HG02763 (cell line): Measurements from ENCODE around the gene NUP98.
"Not testable (repeated sequence)": the region's sequence is repeated elsewhere in the genome, so short reads cannot be mapped to it uniquely, and the experiment has no call there.

ENCODE experiments used
- ATAC-seq: cut with Tn5 transposase; IDR thresholded peaks from one replicate; pipeline ENCODE4 v1.9.1; 2021; ENCODE audit warnings: mild to moderate bottlenecking, moderate library complexity; ENCODE audit not compliant: unreplicated experiment

NUP98 gene

DNA sequence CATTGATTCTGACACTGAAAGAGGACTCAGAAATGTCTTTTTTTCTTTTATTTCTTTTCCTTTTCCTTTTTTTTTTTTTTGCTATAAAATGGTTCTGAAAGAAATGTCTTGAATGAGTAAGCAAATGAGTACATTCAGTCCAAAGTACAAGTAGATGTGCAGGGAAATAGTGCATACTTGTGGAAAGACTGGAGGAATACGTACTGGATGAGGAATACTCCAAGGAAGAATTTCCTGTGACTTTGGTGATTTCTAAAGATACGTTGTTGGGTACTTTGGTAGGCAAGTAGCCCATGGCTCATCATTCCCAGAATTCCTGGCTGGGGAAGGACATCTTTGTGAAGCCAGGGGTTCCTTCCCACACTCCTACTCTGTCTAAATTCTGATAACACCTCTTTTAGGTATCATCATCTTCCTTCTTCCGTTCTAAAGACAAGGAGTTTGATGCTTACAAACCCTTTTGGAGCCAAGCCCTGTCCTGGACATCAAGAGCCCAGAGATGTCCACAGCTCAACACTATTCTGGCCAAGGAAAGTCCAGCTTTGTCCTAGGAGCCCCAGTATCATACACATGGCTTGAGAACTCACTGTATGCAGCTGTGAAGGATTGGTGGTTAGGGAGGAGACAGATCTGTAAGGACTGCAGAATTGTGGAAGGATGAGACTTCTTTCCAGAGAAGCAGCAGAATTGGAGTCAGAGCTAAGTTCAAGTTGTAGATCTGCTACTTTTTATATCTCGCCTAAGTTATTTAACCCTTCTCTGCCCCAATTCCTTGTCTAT is 4.8 kb upstream of the NUP98 start:
- no peak for ATAC-seq

DNA sequence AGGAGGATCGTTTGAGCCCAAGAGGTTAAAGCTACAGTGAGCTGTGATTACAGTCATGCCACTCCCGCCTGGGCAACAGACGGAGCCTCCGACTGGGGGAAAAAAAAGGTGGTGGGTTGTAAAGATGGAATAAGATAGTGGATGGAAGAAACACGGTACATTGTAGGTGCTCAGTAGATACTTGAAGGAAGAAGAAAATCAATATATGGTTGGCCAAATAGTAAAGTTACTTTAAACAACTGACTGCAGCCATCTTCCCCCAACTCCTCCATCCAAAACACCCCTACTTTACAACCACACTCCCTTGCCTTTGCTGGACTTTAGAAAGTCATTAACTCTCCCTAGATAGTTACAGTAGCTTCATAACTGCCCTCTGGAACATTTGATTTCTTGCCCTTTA is 2.5 kb upstream of the NUP98 start:
- no peak for ATAC-seq

DNA sequence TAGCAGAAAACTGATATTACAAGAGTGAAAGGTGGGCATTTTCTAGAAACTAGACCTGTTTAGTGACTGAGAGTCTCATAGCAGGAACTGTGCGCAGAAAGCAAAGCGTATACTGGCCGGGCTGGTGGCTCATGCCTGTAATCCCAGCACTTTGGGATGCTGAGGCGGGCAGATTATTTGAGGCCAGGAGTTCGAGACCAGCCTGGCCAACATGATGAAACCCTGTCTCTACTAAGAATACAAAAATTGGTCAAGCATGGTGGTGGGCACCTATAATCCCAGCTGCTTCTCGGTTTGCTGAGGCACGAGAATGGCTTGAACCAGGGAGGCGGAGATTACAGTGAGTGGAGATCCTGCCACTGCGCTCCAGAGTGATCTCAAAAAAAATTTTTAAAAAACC is 1.8 kb upstream of the NUP98 start:
- no peak for ATAC-seq

DNA sequence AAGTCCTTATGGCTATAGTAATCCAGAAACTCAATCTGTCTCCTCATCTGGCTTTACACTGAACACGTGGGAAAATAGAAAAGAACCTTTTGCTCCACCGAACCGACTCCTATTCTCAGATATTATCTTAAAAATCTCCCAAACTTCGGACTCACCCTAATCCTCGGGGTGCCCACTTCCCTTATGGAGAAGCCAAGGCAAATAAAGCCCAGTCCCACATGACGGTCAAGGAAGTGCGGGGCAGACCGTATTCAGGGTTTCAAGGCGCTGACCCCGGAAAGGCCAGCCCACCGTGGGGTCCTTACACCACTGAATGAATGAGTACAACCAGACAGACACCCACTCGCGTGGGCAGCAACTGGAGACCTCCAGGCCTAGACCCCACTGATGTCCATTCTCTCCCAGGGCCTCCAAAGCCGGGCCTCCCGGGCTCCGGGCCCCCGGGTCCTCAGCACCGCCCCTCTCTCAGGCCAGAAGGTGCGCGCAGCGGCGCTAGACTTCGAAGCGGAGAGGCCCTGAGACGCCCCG is 489 bp downstream of the NUP98 start:
- peak; percentile 25 for ATAC-seq

DNA sequence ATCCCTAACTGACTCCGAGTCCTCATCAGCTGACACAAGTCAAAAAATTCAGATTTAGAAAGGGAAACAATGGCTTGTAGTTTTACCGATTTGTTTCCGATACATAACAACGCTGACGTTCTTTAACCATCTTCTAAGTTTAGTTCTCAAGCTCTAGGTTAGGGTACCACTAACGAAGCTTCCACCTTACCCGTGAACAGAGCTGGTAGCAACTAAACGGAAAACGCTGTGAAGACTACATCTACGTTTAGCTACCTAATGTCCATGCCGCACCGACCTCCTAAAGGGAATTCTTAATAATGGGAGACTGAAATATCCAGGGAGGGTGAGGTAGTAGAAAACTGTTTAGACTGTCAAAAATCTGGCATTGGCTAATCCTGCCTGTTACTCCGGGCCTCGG is 1.0 kb downstream of the NUP98 start:
- ATAC-seq: no peak

DNA sequence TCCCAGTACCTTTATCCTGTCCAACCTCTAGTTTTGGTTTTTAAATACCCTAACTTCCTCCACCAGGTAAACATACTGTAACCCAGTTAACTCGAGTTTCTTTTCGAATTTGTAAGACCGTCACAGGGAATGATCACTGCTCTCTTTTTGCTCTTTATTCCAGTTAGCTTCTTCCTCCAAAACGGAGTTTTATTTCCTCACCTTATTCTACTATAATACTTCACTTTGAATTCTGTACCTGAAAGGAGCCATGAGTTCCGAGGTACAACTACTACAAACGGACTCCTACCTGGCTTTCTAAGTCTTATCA is 1.4 kb downstream of the NUP98 start:
- ATAC-seq: no peak

DNA sequence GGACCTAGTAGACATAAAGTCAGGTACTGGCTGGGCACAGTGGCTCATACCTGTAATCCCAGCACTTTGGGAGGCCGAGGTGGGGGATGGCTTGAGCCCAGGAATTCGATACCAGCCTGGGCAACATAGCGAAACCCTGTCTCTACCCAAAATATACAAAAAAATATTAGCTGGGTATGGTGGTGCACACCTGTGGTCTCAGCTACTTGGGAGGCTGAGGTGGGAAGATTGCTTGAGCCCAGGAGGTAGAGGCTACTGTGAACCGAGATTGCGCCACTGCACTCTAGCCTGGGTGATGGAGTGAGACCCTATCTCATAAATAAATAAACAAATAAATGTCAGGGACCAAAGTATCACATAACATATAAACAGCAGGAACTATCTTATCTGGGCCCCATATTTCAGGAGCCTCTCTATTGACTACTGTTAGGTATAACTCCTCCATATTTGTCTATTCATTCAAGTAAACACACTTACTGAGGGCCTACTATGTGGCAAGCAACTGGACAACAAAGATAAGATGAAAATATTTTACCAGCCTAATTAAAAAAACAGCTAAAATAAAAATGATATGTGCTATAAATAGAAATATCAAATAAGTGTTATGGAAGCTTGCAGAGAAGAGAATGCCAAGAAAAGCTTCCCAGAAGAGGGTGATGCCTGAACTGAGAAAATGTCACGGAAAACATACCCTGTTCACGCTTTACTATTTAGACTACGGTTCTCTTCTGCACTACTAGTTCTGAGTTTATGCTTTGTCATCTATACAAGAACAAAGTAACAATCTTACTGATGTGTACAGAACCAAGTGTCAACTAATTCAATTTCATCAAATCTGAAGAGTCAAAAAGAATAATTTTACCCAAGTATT is 2.0 kb downstream of the NUP98 start:
- ATAC-seq: no peak

DNA sequence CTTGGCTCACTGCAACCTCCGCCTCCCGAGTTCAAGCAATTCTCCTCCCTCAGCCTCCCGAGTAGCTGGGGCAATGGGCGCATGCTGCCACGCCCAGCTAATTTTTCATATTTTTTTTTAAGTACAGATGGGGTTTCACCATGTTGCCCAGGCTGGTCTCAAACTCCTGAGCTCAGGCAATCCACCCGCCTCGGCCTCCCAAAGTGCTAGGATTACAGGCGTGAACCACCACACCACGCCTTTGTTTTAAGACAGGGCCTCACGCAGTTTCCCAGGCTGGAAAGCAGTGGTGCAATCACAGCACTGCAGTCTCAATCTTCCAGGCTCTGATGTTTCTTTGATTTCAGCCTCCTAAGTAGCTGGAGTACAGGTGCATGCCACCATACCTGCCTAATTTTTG is 3.0 kb downstream of the NUP98 start:
- not testable (repeated sequence) for ATAC-seq

DNA sequence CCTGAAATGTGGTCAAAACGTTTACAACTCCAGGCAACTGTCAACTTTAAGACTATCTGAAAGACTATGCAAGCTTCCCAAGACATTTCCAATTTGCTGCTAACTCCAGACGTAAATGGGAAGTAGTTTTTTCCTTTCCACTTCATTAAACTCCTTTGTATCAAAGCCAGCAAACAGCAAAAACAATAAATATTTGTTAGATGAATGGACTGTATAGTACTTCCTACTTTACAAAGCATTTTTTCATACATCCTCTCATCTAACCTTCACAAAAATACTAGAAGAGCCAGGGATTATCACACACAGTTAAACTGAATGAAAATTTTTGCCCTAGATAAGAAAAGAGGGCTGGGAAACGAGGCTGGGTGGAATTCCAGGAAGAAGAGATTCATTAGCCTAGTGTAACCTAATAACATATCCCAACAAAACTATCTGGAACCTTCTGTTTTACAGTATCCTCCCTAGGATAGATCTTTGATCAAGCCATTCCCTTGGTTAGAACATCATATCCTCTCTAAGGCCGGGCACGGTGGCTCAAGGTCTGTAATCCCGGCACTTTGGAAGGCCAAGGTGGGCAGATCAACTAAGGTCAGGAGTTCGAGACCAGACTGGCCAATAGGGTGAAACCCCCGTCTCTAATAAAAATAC is 10.4 kb downstream of the NUP98 start:
- ATAC-seq: no peak

DNA sequence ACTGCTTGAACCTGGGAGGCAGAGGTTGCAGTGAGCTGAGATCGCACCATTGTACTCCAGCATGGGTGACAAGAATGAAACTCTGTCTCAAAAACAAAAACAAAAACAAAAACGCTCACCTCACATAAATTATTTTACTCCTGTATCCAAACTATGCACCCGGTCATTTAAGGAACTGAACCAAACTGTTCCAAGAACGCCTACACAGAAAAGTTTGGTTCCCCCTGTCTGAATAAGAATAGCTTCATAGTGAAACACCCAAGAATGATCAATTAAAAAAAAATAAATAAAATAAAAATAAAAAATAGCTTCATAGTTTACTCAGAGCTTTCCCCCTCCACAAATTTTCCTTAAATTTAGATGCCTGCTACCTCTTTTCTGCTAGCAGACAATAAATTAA is 13.7 kb downstream of the NUP98 start:
- ATAC-seq: no peak

DNA sequence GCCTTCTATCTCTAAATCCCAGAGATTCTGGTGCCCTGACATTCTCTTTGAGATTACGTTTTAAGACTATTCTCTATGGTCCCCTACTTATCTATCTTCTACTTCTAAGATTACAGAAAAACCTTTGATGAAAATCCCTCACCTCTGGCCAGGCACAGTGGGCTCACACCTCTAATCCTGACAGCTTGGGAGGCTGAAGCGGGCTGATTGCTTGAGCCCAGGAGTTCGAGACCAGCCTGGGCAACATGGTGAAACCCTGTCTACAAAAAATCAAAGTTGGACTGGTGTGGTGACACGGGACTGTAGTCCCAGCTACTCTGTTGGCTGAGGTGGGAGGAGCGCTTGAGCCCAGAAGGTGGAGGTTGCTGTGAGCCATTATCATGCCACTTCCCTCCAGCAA is 14.4 kb downstream of the NUP98 start:
- no peak for ATAC-seq

DNA sequence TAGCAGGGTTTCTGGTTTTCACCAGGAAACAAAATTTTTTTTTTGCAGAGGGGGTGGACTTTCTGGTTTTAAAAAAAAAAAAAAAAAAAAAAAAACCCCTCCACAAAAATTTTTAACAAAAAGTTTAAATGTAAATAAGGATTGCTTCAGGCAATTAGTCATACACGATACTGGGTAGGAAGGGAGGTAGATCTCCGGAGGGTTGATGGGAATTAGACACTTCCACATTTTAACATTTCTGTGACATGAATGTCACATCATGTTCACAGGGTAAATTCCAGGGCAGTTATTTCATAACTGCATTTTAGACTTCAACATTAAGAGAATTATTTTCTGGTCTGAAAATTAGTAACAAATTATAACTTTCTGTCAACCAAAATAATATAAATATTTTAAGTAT is 15.9 kb downstream of the NUP98 start:
- no peak for ATAC-seq

DNA sequence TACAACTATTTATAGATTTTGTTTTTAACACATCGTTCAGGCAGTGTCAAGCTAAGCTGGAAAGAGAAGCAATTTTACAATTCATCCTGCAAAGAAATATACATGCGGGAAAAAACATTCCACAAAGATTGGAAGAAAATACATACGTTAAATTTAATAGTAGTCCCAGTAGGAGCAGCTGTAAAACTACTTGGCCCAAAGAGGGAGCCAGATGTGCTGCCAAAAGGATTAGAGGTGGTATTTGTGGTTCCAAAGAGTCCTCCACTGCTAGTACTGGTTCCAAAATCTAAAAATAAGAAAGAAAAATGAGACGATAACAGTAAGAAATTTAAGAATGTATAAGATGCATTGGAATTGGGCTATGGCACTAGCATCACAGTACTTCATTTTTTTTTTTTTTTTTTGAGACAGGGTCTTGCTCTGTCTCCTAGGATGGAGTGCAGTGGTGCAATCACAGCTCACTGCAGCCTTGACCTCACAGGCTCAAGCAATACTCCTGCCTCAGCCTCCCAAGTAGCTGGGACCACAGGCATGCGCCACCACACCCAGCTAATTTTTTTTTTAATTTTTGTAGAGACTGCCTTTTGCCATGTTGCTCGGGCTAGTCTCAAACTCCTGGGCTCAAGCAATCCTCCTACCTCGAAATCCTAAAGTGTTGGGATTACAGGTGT is 21.5 kb downstream of the NUP98 start:
- no peak for ATAC-seq

DNA sequence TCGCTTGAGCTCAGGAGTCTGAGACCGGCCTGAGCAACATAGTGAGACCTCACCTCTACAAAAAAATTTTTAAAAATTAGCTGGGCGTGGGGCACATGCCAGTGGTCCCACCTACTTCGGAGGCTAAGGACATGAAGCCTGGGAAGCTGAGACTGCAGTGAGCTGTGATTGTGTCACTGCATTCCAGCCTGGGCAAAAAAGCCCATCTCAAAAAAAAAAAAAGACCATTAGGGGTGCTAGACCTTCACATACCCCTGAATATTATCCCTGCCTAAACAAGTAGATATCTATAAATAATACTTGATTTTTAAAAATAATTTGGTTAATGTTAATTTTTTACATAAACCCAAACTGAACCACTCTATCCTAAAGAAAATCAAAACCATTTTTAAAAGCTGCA is 24.2 kb downstream of the NUP98 start:
- ATAC-seq: no peak

DNA sequence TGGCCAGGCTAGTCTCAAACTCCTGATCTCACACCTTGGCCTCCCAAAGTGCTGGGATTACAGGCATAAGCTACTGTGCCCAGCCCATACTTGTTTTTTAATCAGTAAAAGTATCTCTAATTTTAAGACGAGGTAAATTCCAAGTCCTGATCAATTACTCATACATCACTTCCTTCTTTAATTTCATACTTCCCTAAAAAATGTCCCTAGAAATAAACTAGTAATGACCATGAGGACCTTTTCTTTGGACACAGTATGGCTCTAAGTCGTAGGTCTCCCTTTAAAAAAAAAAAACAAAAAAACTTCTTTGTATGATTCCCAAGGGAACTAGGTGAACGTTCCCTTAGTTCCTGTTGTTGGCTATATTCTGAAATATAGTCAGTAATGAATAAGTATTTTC is 29.8 kb downstream of the NUP98 start:
- ATAC-seq: no peak

DNA sequence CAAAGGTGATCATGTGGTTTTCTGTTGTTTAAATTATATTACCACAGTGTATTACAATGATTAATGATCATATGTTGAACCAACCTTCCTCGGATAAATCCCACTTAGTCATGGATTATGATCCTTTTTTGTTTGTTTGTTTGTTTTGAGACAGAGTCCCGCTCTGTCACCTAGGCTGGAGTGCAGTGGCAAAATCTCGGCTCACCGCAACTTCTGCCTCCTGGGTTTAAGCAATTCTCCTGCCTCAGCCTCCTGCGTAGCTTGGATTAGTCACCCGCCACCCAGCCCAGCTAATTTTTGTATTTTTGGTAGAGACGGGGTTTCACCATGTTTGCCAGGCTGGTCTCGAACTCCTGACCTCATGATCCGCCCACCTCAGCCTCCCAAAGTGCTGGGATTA is 30.5 kb downstream of the NUP98 start:
- ATAC-seq: not testable (repeated sequence)

DNA sequence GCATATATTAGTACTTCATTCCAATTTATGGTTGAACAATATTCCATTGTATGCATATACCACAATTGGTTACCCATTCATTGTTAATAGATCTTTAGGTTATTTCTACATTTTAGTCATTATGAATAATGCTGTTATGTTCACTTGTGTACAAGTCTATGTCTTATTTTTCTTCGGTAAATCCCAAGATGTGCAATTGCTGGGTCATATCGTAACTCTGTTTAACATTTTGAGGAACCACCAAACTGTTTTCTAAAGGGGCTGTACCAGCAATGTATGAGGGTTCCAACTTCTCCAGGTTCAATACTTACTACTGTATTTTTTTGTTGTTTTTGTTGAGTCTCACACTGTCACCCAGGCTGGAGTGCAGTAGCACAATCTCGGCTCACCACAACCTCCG is 33.1 kb downstream of the NUP98 start:
- no peak for ATAC-seq

DNA sequence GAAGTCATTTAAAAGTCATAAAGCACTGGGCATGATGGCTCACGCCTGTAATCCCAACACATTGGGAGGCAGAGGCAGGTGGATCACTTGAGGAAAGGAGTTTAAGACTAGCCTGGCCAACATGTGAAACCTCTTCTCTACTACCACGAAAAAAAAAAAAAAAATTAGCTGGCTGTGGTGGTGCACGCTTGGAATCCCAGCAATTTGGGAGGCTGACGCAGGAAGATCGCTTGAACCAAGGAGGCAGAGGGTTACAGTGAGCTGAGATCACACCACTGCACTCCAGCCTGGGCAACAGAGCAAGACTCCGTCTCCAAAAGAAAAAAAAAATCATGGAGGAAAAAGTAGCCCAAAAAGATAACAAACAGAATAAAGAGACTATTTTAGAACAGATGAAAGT is 42.2 kb downstream of the NUP98 start:
- ATAC-seq: no peak

DNA sequence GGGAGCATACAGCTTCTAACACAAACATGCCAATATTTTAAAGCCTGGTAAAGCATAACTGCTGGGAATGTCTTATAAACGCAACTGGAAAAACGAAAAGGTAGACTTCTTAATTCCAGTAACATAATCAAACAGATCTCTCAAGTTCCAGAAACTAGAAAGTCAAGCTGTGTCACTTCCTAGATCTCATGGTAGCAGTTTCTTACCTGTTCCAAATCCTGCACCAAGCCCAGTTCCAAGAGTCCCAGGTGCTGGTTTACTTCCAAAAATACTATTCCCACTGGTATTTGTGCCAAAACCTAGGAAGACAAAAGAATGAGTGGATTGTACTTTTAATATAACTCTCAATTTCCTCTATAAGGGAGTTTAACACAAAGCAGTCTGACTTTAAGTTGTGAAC is 44.2 kb downstream of the NUP98 start:
- ATAC-seq: no peak

DNA sequence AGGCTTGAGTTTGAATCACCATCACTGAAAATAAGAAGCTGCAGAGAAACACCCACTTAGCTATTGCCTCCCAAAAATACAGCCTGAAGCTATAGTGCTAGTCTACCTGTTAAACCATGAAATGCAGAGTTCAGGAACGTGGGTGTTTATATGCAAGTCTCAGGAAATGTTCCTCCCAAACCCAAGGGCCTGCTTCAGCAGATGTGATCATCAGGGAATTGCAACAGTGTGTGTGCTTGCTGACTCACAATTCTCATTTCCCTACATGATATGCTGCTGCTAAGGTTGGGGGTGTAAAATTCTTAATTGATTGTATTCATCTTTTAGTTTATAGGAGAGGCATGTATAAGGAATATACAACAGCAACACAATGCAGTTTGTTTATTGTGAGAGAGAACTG is 49.6 kb downstream of the NUP98 start:
- ATAC-seq: no peak

DNA sequence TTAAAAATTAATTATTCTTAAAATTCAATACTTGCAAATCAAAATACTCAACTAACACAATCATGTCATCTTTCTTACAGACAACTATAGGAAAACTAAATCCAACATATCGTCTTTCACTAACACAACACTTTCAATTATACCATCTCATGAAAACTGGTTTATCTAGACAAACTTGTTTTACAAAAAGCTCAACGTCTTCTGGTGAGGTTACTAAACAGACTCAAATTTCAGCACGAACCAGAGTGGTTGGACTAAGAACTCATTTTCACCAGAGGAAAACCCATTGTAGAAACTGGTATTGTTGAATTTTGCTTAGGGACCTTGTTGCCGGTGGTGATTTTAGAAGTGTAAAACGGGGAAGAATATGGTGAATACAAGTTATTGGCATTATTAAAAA is 52.2 kb downstream of the NUP98 start:
- ATAC-seq: no peak
